Stimulated activated CD4-positive, alpha-beta T cell treated with anti-CD3 and anti-CD28 coated beads, Interleukin-2, amount 100 ng/mL, for 4 hours (primary cell): ENCODE measurements around the gene BCAT1.
"Not testable (repeated sequence)": the region's sequence is repeated elsewhere in the genome, so short reads cannot be mapped to it uniquely, and the experiment has no call there.

Source experiments
- DNase-seq: peaks from one replicate; pipeline ENCODE4 v3.0.0-alpha.2; 2020; ENCODE audit warnings: low read depth

Gene BCAT1

GRCh38 chr12:24899503-24900075 is 49.3 kb downstream of the BCAT1 start:
- DNase-seq: no peak

GRCh38 chr12:24898606-24899005 is 50.3 kb downstream of the BCAT1 start:
- no peak for DNase-seq

GRCh38 chr12:24898185-24898584 is 50.7 kb downstream of the BCAT1 start:
- DNase-seq: no peak

GRCh38 chr12:24896171-24896570 is 52.7 kb downstream of the BCAT1 start:
- DNase-seq: no peak

GRCh38 chr12:24895612-24896011 is 53.3 kb downstream of the BCAT1 start:
- DNase-seq: no peak

GRCh38 chr12:24894879-24895278 is 54.0 kb downstream of the BCAT1 start:
- no peak for DNase-seq

GRCh38 chr12:24890048-24890803 is 58.7 kb downstream of the BCAT1 start:
- DNase-seq: no peak

- DNase-seq: no peak
Observed at GRCh38 chr12:24889411-24889810, 59.5 kb downstream of the BCAT1 start.

GRCh38 chr12:24888813-24889212 is 60.1 kb downstream of the BCAT1 start:
- no peak for DNase-seq

GRCh38 chr12:24884911-24885310 is 64.0 kb downstream of the BCAT1 start:
- no peak for DNase-seq

GRCh38 chr12:24881724-24882371 is 67.1 kb downstream of the BCAT1 start:
- DNase-seq: no peak

GRCh38 chr12:24881227-24881626 is 67.7 kb downstream of the BCAT1 start:
- DNase-seq: no peak

GRCh38 chr12:24880732-24881131 is 68.2 kb downstream of the BCAT1 start:
- no peak for DNase-seq

- DNase-seq: no peak
Observed at GRCh38 chr12:24879644-24880043, 69.3 kb downstream of the BCAT1 start.

GRCh38 chr12:24875014-24875413 is 73.9 kb downstream of the BCAT1 start:
- DNase-seq: no peak

GRCh38 chr12:24872211-24872610 is 76.7 kb downstream of the BCAT1 start:
- DNase-seq: no peak

GRCh38 chr12:24866139-24866538 is 82.8 kb downstream of the BCAT1 start:
- not testable (repeated sequence) for DNase-seq

GRCh38 chr12:24864796-24865125 is 84.1 kb downstream of the BCAT1 start:
- DNase-seq: no peak

GRCh38 chr12:24861766-24862540 is 86.9 kb downstream of the BCAT1 start:
- DNase-seq: no peak

- DNase-seq: no peak
Observed at GRCh38 chr12:24860546-24860945, 88.4 kb downstream of the BCAT1 start.

- DNase-seq: no peak
Observed at GRCh38 chr12:24856541-24856940, 92.4 kb downstream of the BCAT1 start.

GRCh38 chr12:24854908-24855307 is 94.0 kb downstream of the BCAT1 start:
- DNase-seq: no peak

- DNase-seq: no peak
Observed at GRCh38 chr12:24854017-24854416, 94.9 kb downstream of the BCAT1 start.
